Measurements from ENCODE around the gene NRTN. TPM values are rescaled to one million over a fixed set of nuclear protein-coding genes. Genes with fewer than 3 reads are reported as not detected.

Gene NRTN
- total and polyA plus RNA-seq, 2 experiments from 2014 or later = 4.0 to 5.5 TPM

- peaks cover 9% of the 10 kb centered on the region for H3K27me3 Mint-ChIP-seq (ENCODE audit: insufficient read depth, low read depth, poor library complexity)
- Histone ChIP-seq H3K9me2 (ENCODE audit: insufficient read depth) (no peaks in the 10 kb centered on the region), H3K4me2 (no peak overlapping the region), H3K4me1 (ENCODE audit: insufficient read depth) (no peaks in the 10 kb centered on the region), H3K27ac (ENCODE audit: low read depth) (no peak overlapping the region), H3K4me3 (no peak overlapping the region), H3K79me2 (replicated peaks; ENCODE audit: insufficient read depth) (no peaks in the 10 kb centered on the region), H3F3A (replicated peaks; ENCODE audit: low read depth) (no peaks in the 10 kb centered on the region), H3K27me3 (ENCODE audit: insufficient read depth) (no peaks in the 10 kb centered on the region), H4K20me1 (replicated peaks; ENCODE audit: insufficient read depth) (no peaks in the 10 kb centered on the region), H3K36me3 (ENCODE audit: insufficient read depth) (no peaks in the 10 kb centered on the region), H2AFZ (no peak overlapping the region)
- DNase-seq (ENCODE audit: low spot score) (no peak), ATAC-seq (no peak)
- H3K9me3 Mint-ChIP-seq = no peaks in the 10 kb centered on the region
- H3K36me3 Mint-ChIP-seq (ENCODE audit: low read depth) = no peaks in the 10 kb centered on the region
- no peak for TF ChIP-seq CREB1 (CRISPR knock-in tag; IDR thresholded peaks at IDR 0.05; ENCODE audit: low read depth)
- TF ChIP-seq, protein P1, sequence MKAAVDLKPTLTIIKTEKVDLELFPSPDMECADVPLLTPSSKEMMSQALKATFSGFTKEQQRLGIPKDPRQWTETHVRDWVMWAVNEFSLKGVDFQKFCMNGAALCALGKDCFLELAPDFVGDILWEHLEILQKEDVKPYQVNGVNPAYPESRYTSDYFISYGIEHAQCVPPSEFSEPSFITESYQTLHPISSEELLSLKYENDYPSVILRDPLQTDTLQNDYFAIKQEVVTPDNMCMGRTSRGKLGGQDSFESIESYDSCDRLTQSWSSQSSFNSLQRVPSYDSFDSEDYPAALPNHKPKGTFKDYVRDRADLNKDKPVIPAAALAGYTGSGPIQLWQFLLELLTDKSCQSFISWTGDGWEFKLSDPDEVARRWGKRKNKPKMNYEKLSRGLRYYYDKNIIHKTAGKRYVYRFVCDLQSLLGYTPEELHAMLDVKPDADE (IDR thresholded peaks at IDR 0.05) = no peak
- TF ChIP-seq, protein P2, sequence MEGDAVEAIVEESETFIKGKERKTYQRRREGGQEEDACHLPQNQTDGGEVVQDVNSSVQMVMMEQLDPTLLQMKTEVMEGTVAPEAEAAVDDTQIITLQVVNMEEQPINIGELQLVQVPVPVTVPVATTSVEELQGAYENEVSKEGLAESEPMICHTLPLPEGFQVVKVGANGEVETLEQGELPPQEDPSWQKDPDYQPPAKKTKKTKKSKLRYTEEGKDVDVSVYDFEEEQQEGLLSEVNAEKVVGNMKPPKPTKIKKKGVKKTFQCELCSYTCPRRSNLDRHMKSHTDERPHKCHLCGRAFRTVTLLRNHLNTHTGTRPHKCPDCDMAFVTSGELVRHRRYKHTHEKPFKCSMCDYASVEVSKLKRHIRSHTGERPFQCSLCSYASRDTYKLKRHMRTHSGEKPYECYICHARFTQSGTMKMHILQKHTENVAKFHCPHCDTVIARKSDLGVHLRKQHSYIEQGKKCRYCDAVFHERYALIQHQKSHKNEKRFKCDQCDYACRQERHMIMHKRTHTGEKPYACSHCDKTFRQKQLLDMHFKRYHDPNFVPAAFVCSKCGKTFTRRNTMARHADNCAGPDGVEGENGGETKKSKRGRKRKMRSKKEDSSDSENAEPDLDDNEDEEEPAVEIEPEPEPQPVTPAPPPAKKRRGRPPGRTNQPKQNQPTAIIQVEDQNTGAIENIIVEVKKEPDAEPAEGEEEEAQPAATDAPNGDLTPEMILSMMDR (conservative IDR thresholded peaks at IDR 0.05; ENCODE audit: low read depth in 2 of 2) = no peak
- no peaks in the 10 kb centered on the region for H3K4me1 Mint-ChIP-seq
- no peak overlapping the region for H3K27ac Mint-ChIP-seq
- H3K4me3 Mint-ChIP-seq = no peak overlapping the region
Measured at GRCh38 chr19:5857203-5858081, 52.6 kb downstream of the NRTN start.

DNA sequence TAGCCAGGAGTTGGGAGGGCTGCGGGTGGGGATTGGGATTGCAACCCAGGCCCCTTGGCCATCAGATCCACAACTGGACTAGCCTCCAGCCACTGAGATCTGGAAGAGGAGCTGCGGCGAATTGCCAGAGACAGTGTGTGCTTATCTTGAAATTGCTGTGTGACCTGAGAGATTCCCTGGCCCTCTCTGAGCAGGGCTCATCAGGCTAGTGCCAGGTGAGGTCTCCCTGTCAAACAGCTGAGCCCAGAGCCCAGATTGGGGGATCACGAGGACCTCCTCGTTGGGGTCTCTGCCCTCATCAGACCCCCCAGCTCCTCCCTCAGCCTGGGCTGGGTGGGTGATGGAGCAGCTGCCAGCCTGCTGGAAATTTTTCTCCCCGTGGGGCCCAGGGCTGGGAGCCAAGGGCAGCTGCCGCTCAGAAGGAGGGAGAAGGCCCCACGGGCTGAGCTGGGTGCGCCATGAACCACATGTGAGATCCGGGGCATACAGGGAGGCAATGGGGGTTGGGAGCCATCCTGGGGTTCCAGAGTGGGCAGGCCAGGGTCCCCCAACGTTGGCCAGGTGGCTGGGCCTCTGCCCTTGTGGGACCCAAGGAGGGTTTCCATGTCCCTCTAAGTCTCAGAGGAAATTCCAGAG is 58.3 kb downstream of the NRTN start:
- H3K79me2 ChIP-seq (replicated peaks; ENCODE audit: insufficient read depth) = no peaks in the 10 kb centered on the region
- TF ChIP-seq POLR2AphosphoS5 (IDR thresholded peaks at IDR 0.05; ENCODE audit: low read depth) (no peak), ZNF114 (CRISPR knock-in tag; IDR thresholded peaks at IDR 0.05) (no peak), EZH2 (IDR thresholded peaks at IDR 0.05; ENCODE audit: low read depth, unreplicated experiment) (no peak), NANOG (IDR thresholded peaks at IDR 0.05; ENCODE audit: borderline replicate concordance) (no peak), CREB1 (CRISPR knock-in tag; IDR thresholded peaks at IDR 0.05; ENCODE audit: low read depth) (no peak), STAT1 (IDR thresholded peaks at IDR 0.05; ENCODE audit: unreplicated experiment) (no peak)
- TF ChIP-seq, protein P2 (conservative IDR thresholded peaks at IDR 0.05; ENCODE audit: low read depth in 2 of 2) = no peak
- TF ChIP-seq, protein P3, sequence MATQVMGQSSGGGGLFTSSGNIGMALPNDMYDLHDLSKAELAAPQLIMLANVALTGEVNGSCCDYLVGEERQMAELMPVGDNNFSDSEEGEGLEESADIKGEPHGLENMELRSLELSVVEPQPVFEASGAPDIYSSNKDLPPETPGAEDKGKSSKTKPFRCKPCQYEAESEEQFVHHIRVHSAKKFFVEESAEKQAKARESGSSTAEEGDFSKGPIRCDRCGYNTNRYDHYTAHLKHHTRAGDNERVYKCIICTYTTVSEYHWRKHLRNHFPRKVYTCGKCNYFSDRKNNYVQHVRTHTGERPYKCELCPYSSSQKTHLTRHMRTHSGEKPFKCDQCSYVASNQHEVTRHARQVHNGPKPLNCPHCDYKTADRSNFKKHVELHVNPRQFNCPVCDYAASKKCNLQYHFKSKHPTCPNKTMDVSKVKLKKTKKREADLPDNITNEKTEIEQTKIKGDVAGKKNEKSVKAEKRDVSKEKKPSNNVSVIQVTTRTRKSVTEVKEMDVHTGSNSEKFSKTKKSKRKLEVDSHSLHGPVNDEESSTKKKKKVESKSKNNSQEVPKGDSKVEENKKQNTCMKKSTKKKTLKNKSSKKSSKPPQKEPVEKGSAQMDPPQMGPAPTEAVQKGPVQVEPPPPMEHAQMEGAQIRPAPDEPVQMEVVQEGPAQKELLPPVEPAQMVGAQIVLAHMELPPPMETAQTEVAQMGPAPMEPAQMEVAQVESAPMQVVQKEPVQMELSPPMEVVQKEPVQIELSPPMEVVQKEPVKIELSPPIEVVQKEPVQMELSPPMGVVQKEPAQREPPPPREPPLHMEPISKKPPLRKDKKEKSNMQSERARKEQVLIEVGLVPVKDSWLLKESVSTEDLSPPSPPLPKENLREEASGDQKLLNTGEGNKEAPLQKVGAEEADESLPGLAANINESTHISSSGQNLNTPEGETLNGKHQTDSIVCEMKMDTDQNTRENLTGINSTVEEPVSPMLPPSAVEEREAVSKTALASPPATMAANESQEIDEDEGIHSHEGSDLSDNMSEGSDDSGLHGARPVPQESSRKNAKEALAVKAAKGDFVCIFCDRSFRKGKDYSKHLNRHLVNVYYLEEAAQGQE (IDR thresholded peaks at IDR 0.05; ENCODE audit: unreplicated experiment) = no peak

More for the DNA sequence above, 58.3 kb downstream of the NRTN start:
- no peak for DNase-seq (ENCODE audit: low spot score)
- no peaks in the 10 kb centered on the region for H3K9me2 ChIP-seq (ENCODE audit: insufficient read depth)
- no peaks in the 10 kb centered on the region for H3K36me3 ChIP-seq (ENCODE audit: insufficient read depth)
- no peak overlapping the region for H3K4me3 ChIP-seq
- H3K4me2 ChIP-seq = no peak overlapping the region
- H3K4me3 Mint-ChIP-seq = no peak overlapping the region
- H3K4me1 ChIP-seq (ENCODE audit: insufficient read depth) = no peaks in the 10 kb centered on the region
- no peak overlapping the region for H2AFZ ChIP-seq
- no peaks in the 10 kb centered on the region; the same call in 2 of the 3 replicates for H3K36me3 Mint-ChIP-seq (ENCODE audit: low read depth)
- H3K27ac ChIP-seq (ENCODE audit: low read depth) = no peak overlapping the region
- no peaks in the 10 kb centered on the region for H3K27me3 ChIP-seq (ENCODE audit: insufficient read depth)
- no peak for ATAC-seq
- peaks cover 13% of the 10 kb centered on the region for H3K27me3 Mint-ChIP-seq (ENCODE audit: insufficient read depth, low read depth, poor library complexity)
- H3K4me1 Mint-ChIP-seq = no peaks in the 10 kb centered on the region
- no peaks in the 10 kb centered on the region for H4K20me1 ChIP-seq (replicated peaks; ENCODE audit: insufficient read depth)
- peaks cover 3% of the 10 kb centered on the region; the same call in 1 of the 3 replicates for H3K9me3 Mint-ChIP-seq
- H3F3A ChIP-seq (replicated peaks; ENCODE audit: low read depth) = no peaks in the 10 kb centered on the region
- no peak overlapping the region for H3K27ac Mint-ChIP-seq
